CD14-positive monocyte (primary cell): Measurements from ENCODE around the gene ANKRD50. TPM values are rescaled to one million over a fixed set of nuclear protein-coding genes. Genes with fewer than 3 reads are reported as not detected.

Experiments used
- DNase-seq, 3 donors: peaks; one replicate each; pipeline ENCODE4 v3.0.0-alpha.2; 2011 to 2022
- H2AFZ ChIP-seq: 2 replicates; pipeline ENCODE4 v1.6.0; 2012; ENCODE audit warnings: mild to moderate bottlenecking, low read depth, low read length, inconsistent platforms; ENCODE audit not compliant: insufficient read depth, poor library complexity, severe bottlenecking
- H3K27ac ChIP-seq, 2 donors: 1 replicate in 1 of 2; 2 replicates in 1 of 2; pipeline ENCODE4 v1.5.1; 2012 to 2013; ENCODE audit warnings: low read length in 2 of 2, control low read depth in 1 of 2, inconsistent platforms in 1 of 2, low read depth in 1 of 2, mild to moderate bottlenecking in 1 of 2
- H3K27me3 ChIP-seq, 2 donors: one replicate each; pipeline versions ENCODE4 v1.6.0 to v1.6.1; 2011 to 2013; ENCODE audit warnings: low read length in 2 of 2; ENCODE audit not compliant: control insufficient read depth in 2 of 2, insufficient read depth in 2 of 2
- H3K36me3 ChIP-seq, 2 donors: replicated peaks in 1 of 2; 1 replicate in 1 of 2; 2 replicates in 1 of 2; pipeline versions ENCODE4 v1.5.1 to v1.6.1; 2012 to 2013; ENCODE audit warnings: low read length in 2 of 2, control low read depth in 1 of 2, inconsistent platforms in 1 of 2, mild to moderate bottlenecking in 1 of 2; ENCODE audit not compliant: insufficient read depth in 2 of 2, control insufficient read depth in 1 of 2
- H3K4me1 ChIP-seq, 2 donors: 1 replicate in 1 of 2; 2 replicates in 1 of 2; pipeline versions ENCODE4 v1.5.1 to v1.6.1; 2012 to 2013; ENCODE audit warnings: low read length in 2 of 2, control low read depth in 1 of 2, inconsistent platforms in 1 of 2, mild to moderate bottlenecking in 1 of 2, moderate library complexity in 1 of 2; ENCODE audit not compliant: insufficient read depth in 2 of 2, control insufficient read depth in 1 of 2
- H3K4me2 ChIP-seq: replicated peaks from 2 replicates; pipeline ENCODE3; 2012; ENCODE audit warnings: low read length, moderate library complexity, mild to moderate bottlenecking; ENCODE audit not compliant: poor library complexity, severe bottlenecking; ENCODE audit errors: extremely low read depth
- H3K4me3 ChIP-seq, 3 experiments: fragments of 200-600 bp in 1 of 3; sonication (generic) in 1 of 3; replicated peaks in 1 of 3; 1 replicate in 2 of 3; 2 replicates in 1 of 3; pipeline ENCODE4 v1.5.1; 2011 to 2013; ENCODE audit warnings: low read length in 3 of 3, mild to moderate bottlenecking in 3 of 3, control low read depth in 2 of 3, low read depth in 2 of 3, inconsistent platforms in 1 of 3, moderate library complexity in 1 of 3
- H3K79me2 ChIP-seq: 2 replicates; pipeline ENCODE4 v1.6.0; 2012; ENCODE audit warnings: mild to moderate bottlenecking, control low read depth, inconsistent platforms, low read length, moderate library complexity; ENCODE audit not compliant: insufficient read depth
- H3K9ac ChIP-seq: 2 replicates; pipeline ENCODE4 v1.6.0; 2017; ENCODE audit warnings: low read length, mild to moderate bottlenecking; ENCODE audit not compliant: insufficient read depth, poor library complexity, severe bottlenecking
- H3K9me3 ChIP-seq, 2 donors: replicated peaks in 1 of 2; 1 replicate in 1 of 2; 2 replicates in 1 of 2; pipeline versions ENCODE4 v1.5.1 to v1.6.1; 2012 to 2013; ENCODE audit warnings: low read length in 2 of 2, control low read depth in 1 of 2; ENCODE audit not compliant: control insufficient read depth in 1 of 2, insufficient read depth in 1 of 2
- H4K20me1 ChIP-seq: 2 replicates; pipeline ENCODE4 v1.6.0; 2012; ENCODE audit warnings: mild to moderate bottlenecking, low read length, control low read depth, moderate library complexity; ENCODE audit not compliant: insufficient read depth
- H3K27ac Mint-ChIP-seq, 7 donors: one replicate each; pipeline ENCODE4 v1.8.0; 2020; ENCODE audit warnings: mild to moderate bottlenecking in 7 of 7, mixed read lengths in 7 of 7, moderate library complexity in 6 of 7, inconsistent platforms in 2 of 7
- H3K27me3 Mint-ChIP-seq, 3 donors: one replicate each; pipeline ENCODE4 v1.8.0; 2021 to 2022; ENCODE audit warnings: low read depth in 3 of 3, mild to moderate bottlenecking in 3 of 3, mixed read lengths in 3 of 3, moderate library complexity in 3 of 3, inconsistent platforms in 1 of 3
- H3K36me3 Mint-ChIP-seq, 2 donors: one replicate each; pipeline ENCODE4 v1.8.0; 2020; ENCODE audit warnings: mixed read lengths in 2 of 2, inconsistent platforms in 1 of 2, mild to moderate bottlenecking in 1 of 2
- H3K4me1 Mint-ChIP-seq: one replicate; pipeline ENCODE4 v1.8.0; 2020; ENCODE audit warnings: mild to moderate bottlenecking, mixed read lengths
- H3K4me3 Mint-ChIP-seq, 2 donors: one replicate each; pipeline ENCODE4 v1.8.0; 2020; ENCODE audit warnings: mild to moderate bottlenecking in 2 of 2, mixed read lengths in 2 of 2, moderate library complexity in 1 of 2
- H3K9me3 Mint-ChIP-seq, 7 donors: one replicate each; pipeline ENCODE4 v1.8.0; 2020 to 2022; ENCODE audit warnings: mixed read lengths in 7 of 7, mild to moderate bottlenecking in 6 of 7, moderate library complexity in 6 of 7, inconsistent platforms in 2 of 7
- WGBS: methylation state at CpG from one replicate; pipeline ENCODE4 v1.1.5; 2013; ENCODE audit warnings: missing lambda C conversion rate; ENCODE audit not compliant: insufficient coverage; 5-methylcytosine and 5-hydroxymethylcytosine counted together
- intact Hi-C, 2 donors: fragments of 100-400 bp; cut with micrococcal nuclease; formaldehyde crosslinking; loops; one replicate each; pipeline versions ENCODE4 v1.15.0 to v1.15.1; 2023
- polyA plus RNA-seq, 3 donors: library from polyadenylated mRNA; depleted of rRNA in 1 of 3; unstranded in 2 of 3; stranded (reverse) in 1 of 3; fragments of 300-500 nt in 2 of 3; fragments of >200 nt in 1 of 3; fragmentation: Illumina TruSeq in 2 of 3; gene quantifications; 1 replicate in 2 of 3; 2 replicates in 1 of 3; pipeline ENCODE4 v1.2.3, GENCODE V29; 2012 to 2021
- TF ChIP-seq, protein P1 (sequence below): fragments of 200-600 bp; IDR thresholded peaks from one replicate; pipeline ENCODE4 v1.8.0; 2022; ENCODE audit warnings: antibody characterized with exemption, mild to moderate bottlenecking

Gene ANKRD50
- polyA plus RNA-seq, 3 donors = 2.6 to 6.4 (median 5.0) TPM

DNA sequence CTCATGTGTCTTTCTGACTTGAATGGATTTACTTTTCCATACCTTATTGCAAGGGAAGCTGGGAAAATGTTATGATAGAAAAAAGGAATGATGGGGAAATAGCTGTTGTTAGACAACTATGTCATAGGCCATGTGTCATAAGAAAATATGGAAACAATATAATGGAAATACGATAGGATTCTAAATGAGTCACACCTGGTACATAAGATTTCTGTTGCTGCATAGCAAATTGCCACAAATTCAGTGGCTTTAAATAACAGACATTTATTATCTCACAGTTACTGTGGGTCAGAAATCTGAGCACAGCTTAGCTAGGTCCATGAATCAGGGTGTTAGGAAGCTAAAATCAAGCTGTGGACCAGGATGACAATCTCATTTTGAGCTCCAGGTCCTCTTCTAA is 44.6 kb upstream of the ANKRD50 start:
- H2AFZ ChIP-seq = no peak overlapping the region
- no peaks in the 10 kb centered on the region for H3K79me2 ChIP-seq
- Mint-ChIP-seq H3K4me3 (no peak overlapping the region), H3K27ac (no peak overlapping the region), H3K4me1 (no peaks in the 10 kb centered on the region), H3K9me3 (peaks cover 0 to 6% (median 2%) of the 10 kb centered on the region in 7 donors), H3K36me3 (no peaks in the 10 kb centered on the region), H3K27me3 (no peaks in the 10 kb centered on the region)
- no peaks in the 10 kb centered on the region for H3K9me3 ChIP-seq
- no peaks in the 10 kb centered on the region for H3K4me1 ChIP-seq
- H3K9ac ChIP-seq = no peak overlapping the region
- no peaks in the 10 kb centered on the region for H3K27me3 ChIP-seq
- no peak for DNase-seq
- WGBS = no CpG with 5 or more reads among the region's 1 CpG
- H3K4me3 ChIP-seq = no peak overlapping the region
- H3K36me3 ChIP-seq = no peaks in the 10 kb centered on the region
- H3K27ac ChIP-seq = no peak overlapping the region
- TF ChIP-seq, protein P1, sequence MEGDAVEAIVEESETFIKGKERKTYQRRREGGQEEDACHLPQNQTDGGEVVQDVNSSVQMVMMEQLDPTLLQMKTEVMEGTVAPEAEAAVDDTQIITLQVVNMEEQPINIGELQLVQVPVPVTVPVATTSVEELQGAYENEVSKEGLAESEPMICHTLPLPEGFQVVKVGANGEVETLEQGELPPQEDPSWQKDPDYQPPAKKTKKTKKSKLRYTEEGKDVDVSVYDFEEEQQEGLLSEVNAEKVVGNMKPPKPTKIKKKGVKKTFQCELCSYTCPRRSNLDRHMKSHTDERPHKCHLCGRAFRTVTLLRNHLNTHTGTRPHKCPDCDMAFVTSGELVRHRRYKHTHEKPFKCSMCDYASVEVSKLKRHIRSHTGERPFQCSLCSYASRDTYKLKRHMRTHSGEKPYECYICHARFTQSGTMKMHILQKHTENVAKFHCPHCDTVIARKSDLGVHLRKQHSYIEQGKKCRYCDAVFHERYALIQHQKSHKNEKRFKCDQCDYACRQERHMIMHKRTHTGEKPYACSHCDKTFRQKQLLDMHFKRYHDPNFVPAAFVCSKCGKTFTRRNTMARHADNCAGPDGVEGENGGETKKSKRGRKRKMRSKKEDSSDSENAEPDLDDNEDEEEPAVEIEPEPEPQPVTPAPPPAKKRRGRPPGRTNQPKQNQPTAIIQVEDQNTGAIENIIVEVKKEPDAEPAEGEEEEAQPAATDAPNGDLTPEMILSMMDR = no peak
- intact Hi-C loops = no loop called here
- H3K4me2 ChIP-seq = no peak overlapping the region
- H4K20me1 ChIP-seq = no peaks in the 10 kb centered on the region

DNA sequence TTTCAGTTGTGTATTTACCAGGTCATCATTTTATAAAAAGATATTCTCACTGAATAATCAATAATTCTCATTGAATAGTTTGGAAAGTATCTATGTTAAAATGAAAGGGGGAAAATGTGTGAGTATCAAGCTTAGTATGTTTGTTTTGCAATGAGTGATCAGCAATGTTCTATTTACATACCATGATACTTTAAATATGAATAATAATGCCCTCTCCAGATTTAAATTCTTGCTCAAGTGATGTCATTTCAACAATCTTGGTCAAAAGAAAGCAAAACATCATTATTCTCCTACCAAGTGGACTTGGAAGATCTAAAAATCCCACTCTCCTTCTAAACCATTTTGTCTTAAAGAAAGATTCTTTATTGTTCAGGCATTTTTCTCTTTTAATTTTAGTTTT is 42.1 kb upstream of the ANKRD50 start:
- H3K27me3 ChIP-seq = no peaks in the 10 kb centered on the region
- H3K4me1 Mint-ChIP-seq = no peaks in the 10 kb centered on the region
- H3K36me3 Mint-ChIP-seq = no peaks in the 10 kb centered on the region
- no peaks in the 10 kb centered on the region for H3K79me2 ChIP-seq
- no peak overlapping the region for H3K4me3 ChIP-seq
- no peaks in the 10 kb centered on the region for H3K4me1 ChIP-seq
- no peak overlapping the region for H3K4me3 Mint-ChIP-seq
- H4K20me1 ChIP-seq = no peaks in the 10 kb centered on the region
- H3K9ac ChIP-seq = no peak overlapping the region
- H3K27ac Mint-ChIP-seq = no peak overlapping the region
- TF ChIP-seq, protein P1 = no peak
- no peak for DNase-seq
- no peaks in the 10 kb centered on the region for H3K9me3 ChIP-seq
- intact Hi-C loops = no loop called here
- no peaks in the 10 kb centered on the region for H3K36me3 ChIP-seq
- H3K9me3 Mint-ChIP-seq = peaks cover 0 to 5% (median 2%) of the 10 kb centered on the region in 7 donors
- no peak overlapping the region for H3K27ac ChIP-seq
- H3K27me3 Mint-ChIP-seq = no peaks in the 10 kb centered on the region
- no peak overlapping the region for H3K4me2 ChIP-seq
- H2AFZ ChIP-seq = no peak overlapping the region
